ENCODE measurements around the gene TEX19. TPM values are rescaled to one million over a fixed set of nuclear protein-coding genes. Genes with fewer than 3 reads are reported as not detected.

TEX19 gene
- under 1 TPM; 0.10 to 0.23 TPM for total RNA-seq

- Mint-ChIP-seq H3K36me3 (no peaks in the 10 kb centered on the region), H3K9me3 (no peaks in the 10 kb centered on the region), H3K4me1 (peaks cover 10% of the 10 kb centered on the region), H3K27me3 (peaks cover 19% of the 10 kb centered on the region), H3K4me3 (no peak within 1 kb of the TSS), H3K27ac (peak within 1 kb of the TSS; percentile 13)
- no peak for DNase-seq
These were observed at the start of gene TEX19 for GRCh38 chr17:82358465-82359350. TSS of gene TEX19 (plus strand) at chr17:82359247. CDS start at chr17:82362151, 2,904 bp downstream.

GRCh38 chr17:82309656-82310570 is 49.1 kb upstream of the TEX19 start:
- no peak overlapping the region for H3K27ac Mint-ChIP-seq
- no peak for DNase-seq
- peaks cover 19% of the 10 kb centered on the region for H3K36me3 Mint-ChIP-seq
- no peak overlapping the region for H3K4me3 Mint-ChIP-seq
- peaks cover 4% of the 10 kb centered on the region for H3K9me3 Mint-ChIP-seq
- peaks cover 30% of the 10 kb centered on the region for H3K4me1 Mint-ChIP-seq
- H3K27me3 Mint-ChIP-seq, result no peaks in the 10 kb centered on the region

- no peak overlapping the region for H3K27ac Mint-ChIP-seq
- peaks cover 28% of the 10 kb centered on the region for H3K36me3 Mint-ChIP-seq
- H3K9me3 Mint-ChIP-seq, result peaks cover 4% of the 10 kb centered on the region
- H3K27me3 Mint-ChIP-seq, result peaks cover 4% of the 10 kb centered on the region
- peaks cover 29% of the 10 kb centered on the region for H3K4me1 Mint-ChIP-seq
- no peak overlapping the region for H3K4me3 Mint-ChIP-seq
- no peak for DNase-seq
These were observed 48.2 kb upstream of the TEX19 start for GRCh38 chr17:82310877-82311276.

- Mint-ChIP-seq H3K9me3 (peaks cover under 1% of the 10 kb centered on the region), H3K27ac (no peak overlapping the region), H3K27me3 (peaks cover 4% of the 10 kb centered on the region), H3K36me3 (peaks cover 35% of the 10 kb centered on the region), H3K4me1 (peaks cover 18% of the 10 kb centered on the region), H3K4me3 (no peak overlapping the region)
- DNase-seq, result no peak
These were observed 47.1 kb upstream of the TEX19 start for GRCh38 chr17:82311971-82312370.

GRCh38 chr17:82313195-82314011 is 45.6 kb upstream of the TEX19 start:
- H3K4me1 Mint-ChIP-seq, result peaks cover 13% of the 10 kb centered on the region
- peak overlapping the region; percentile 93 for H3K27ac Mint-ChIP-seq
- H3K36me3 Mint-ChIP-seq, result peaks cover 35% of the 10 kb centered on the region
- H3K4me3 Mint-ChIP-seq, result peak overlapping the region; percentile 95
- H3K27me3 Mint-ChIP-seq, result peaks cover 4% of the 10 kb centered on the region
- no peaks in the 10 kb centered on the region for H3K9me3 Mint-ChIP-seq
- no peak for DNase-seq

GRCh38 chr17:82314012-82314726 is 44.9 kb upstream of the TEX19 start:
- Mint-ChIP-seq H3K27ac (peak overlapping the region; percentile 93), H3K27me3 (peaks cover 4% of the 10 kb centered on the region), H3K4me1 (peaks cover 13% of the 10 kb centered on the region), H3K4me3 (peak overlapping the region; percentile 95), H3K36me3 (peaks cover 35% of the 10 kb centered on the region), H3K9me3 (no peaks in the 10 kb centered on the region)
- no peak for DNase-seq

GRCh38 chr17:82314727-82315605 is 44.1 kb upstream of the TEX19 start:
- peak overlapping the region; percentile 93 for H3K27ac Mint-ChIP-seq

GRCh38 chr17:82315703-82316358 is 43.2 kb upstream of the TEX19 start:
- peak; percentile 66 for DNase-seq
- Mint-ChIP-seq H3K9me3 (no peaks in the 10 kb centered on the region), H3K4me3 (peak overlapping the region; percentile 95), H3K4me1 (peaks cover 19% of the 10 kb centered on the region), H3K27ac (peak overlapping the region; percentile 93), H3K36me3 (peaks cover 35% of the 10 kb centered on the region), H3K27me3 (peaks cover 4% of the 10 kb centered on the region)

More at GRCh38 chr17:82314727-82315605, 44.1 kb upstream of the TEX19 start:
- Mint-ChIP-seq H3K27me3 (peaks cover 4% of the 10 kb centered on the region), H3K4me1 (peaks cover 13% of the 10 kb centered on the region), H3K4me3 (peak overlapping the region; percentile 95), H3K36me3 (peaks cover 35% of the 10 kb centered on the region), H3K9me3 (no peaks in the 10 kb centered on the region)
- DNase-seq, result no peak

- H3K27me3 Mint-ChIP-seq, result peaks cover 4% of the 10 kb centered on the region
- H3K9me3 Mint-ChIP-seq, result no peaks in the 10 kb centered on the region
- H3K4me3 Mint-ChIP-seq, result peak overlapping the region; percentile 95
- peak overlapping the region; percentile 93 for H3K27ac Mint-ChIP-seq
- peaks cover 35% of the 10 kb centered on the region for H3K36me3 Mint-ChIP-seq
- no peak for DNase-seq
- H3K4me1 Mint-ChIP-seq, result peaks cover 23% of the 10 kb centered on the region
These were observed 42.2 kb upstream of the TEX19 start for GRCh38 chr17:82316651-82317393.

- Mint-ChIP-seq H3K27me3 (peaks cover 4% of the 10 kb centered on the region), H3K4me1 (peaks cover 23% of the 10 kb centered on the region), H3K9me3 (no peaks in the 10 kb centered on the region), H3K4me3 (peak within 1 kb of the TSS; percentile 95), H3K36me3 (peaks cover 38% of the 10 kb centered on the region), H3K27ac (peak within 1 kb of the TSS; percentile 93)
- DNase-seq, result peak; percentile 79
These were observed 41.5 kb upstream of the TEX19 start, which contains the start of gene CD7 for GRCh38 chr17:82317394-82318168. TSS of gene CD7 (minus strand) at chr17:82317608. CDS start at chr17:82317495, 113 bp downstream.

GRCh38 chr17:82318169-82318498 is 40.9 kb upstream of the TEX19 start:
- H3K4me3 Mint-ChIP-seq, result no peak overlapping the region
- H3K36me3 Mint-ChIP-seq, result peaks cover 38% of the 10 kb centered on the region
- no peak overlapping the region for H3K27ac Mint-ChIP-seq
- H3K9me3 Mint-ChIP-seq, result no peaks in the 10 kb centered on the region
- peaks cover 28% of the 10 kb centered on the region for H3K4me1 Mint-ChIP-seq
- peaks cover 4% of the 10 kb centered on the region for H3K27me3 Mint-ChIP-seq
- no peak for DNase-seq
